Measurements from ENCODE around the gene SAV1. TPM values are rescaled to one million over a fixed set of nuclear protein-coding genes. Genes with fewer than 3 reads are reported as not detected.

Gene SAV1
- polyA plus RNA-seq, 1 of the 3 experiments (the other 2 are of a cell fraction), result 8.9 TPM

- Histone ChIP-seq H3K36me3 (replicated peaks in 1 of 2; ENCODE audit: control insufficient read depth in 1 of 2, insufficient read depth in 2 of 2, low read length in 1 of 2) (peaks cover 12 to 26% of the 10 kb centered on the region in 2 experiments), H3K4me1 (ENCODE audit: control insufficient read depth in 1 of 2, insufficient read depth in 2 of 2, low read depth in 1 of 2, low read length in 1 of 2) (peaks cover 0 to 11% of the 10 kb centered on the region in 2 experiments; a peak in 1 of 4 replicates), H3K4me2 (no peak overlapping the region), H3F3A (replicated peaks; ENCODE audit: insufficient read depth) (peaks cover 9% of the 10 kb centered on the region), H3K9ac (no peak overlapping the region), H3K27ac (ENCODE audit: low read depth in 2 of 2, low read length in 1 of 2) (no peak overlapping the region), H3K4me3 (ENCODE audit: low read depth in 2 of 2, low read length in 1 of 2) (no peak overlapping the region), H3K79me2 (ENCODE audit: insufficient read depth) (0 out of 2 replicates have a peak, but pooled peaks cover 2% of the 10 kb centered on the region), H3K9me2 (no peaks in the 10 kb centered on the region), H3K27me3 (ENCODE audit: insufficient read depth) (no peaks in the 10 kb centered on the region), H3K9me3 (no peaks in the 10 kb centered on the region), H2AFZ (ENCODE audit: low read depth) (no peak overlapping the region), H4K20me1 (ENCODE audit: insufficient read depth) (no peaks in the 10 kb centered on the region)
- ChIA-PET CTCF (no interaction called here), POLR2A (no interaction called here)
- no peak for TF ChIP-seq JUND (IDR thresholded peaks at IDR 0.05)
- no peak for TF ChIP-seq TCF12 (IDR thresholded peaks at IDR 0.05)
- TF ChIP-seq MAX (IDR thresholded peaks at IDR 0.05; ENCODE audit: low read depth), result no peak
- TF ChIP-seq RCOR1 (IDR thresholded peaks at IDR 0.05; ENCODE audit: low read length), result no peak
- no peak for TF ChIP-seq ZBTB33 (IDR thresholded peaks at IDR 0.05; ENCODE audit: borderline replicate concordance, low read depth)
- TF ChIP-seq, protein P1, sequence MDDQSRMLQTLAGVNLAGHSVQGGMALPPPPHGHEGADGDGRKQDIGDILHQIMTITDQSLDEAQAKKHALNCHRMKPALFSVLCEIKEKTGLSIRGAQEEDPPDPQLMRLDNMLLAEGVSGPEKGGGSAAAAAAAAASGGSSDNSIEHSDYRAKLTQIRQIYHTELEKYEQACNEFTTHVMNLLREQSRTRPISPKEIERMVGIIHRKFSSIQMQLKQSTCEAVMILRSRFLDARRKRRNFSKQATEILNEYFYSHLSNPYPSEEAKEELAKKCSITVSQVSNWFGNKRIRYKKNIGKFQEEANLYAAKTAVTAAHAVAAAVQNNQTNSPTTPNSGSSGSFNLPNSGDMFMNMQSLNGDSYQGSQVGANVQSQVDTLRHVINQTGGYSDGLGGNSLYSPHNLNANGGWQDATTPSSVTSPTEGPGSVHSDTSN (IDR thresholded peaks at IDR 0.05), result no peak
- no peak for TF ChIP-seq RFX5 (IDR thresholded peaks at IDR 0.05; ENCODE audit: low read length)
- no peak for TF ChIP-seq RXRA (IDR thresholded peaks at IDR 0.05; ENCODE audit: borderline replicate concordance, low read depth)
- TF ChIP-seq USF2 (IDR thresholded peaks at IDR 0.05; ENCODE audit: borderline replicate concordance, low read depth, low read length), result no peak
- no peak for TF ChIP-seq GABPA (IDR thresholded peaks at IDR 0.05; ENCODE audit: low read depth)
- TF ChIP-seq TAF1 (IDR thresholded peaks at IDR 0.05; ENCODE audit: borderline replicate concordance, low read depth, low read length), result no peak
- no peak for TF ChIP-seq GATA2 (CRISPR knock-in tag; IDR thresholded peaks at IDR 0.05)
- no peak for TF ChIP-seq MXI1 (IDR thresholded peaks at IDR 0.05; ENCODE audit: low read depth, low read length)
- TF ChIP-seq EP300 (IDR thresholded peaks at IDR 0.05; ENCODE audit: borderline replicate concordance in 1 of 2, low read depth in 1 of 2, low read length in 1 of 2), result no peak
- WGBS (ENCODE audit: low lambda C conversion rate), result 94% methylated on average over 1 of the region's 1 CpG
- DNase-seq, result no peak
These were observed 45.1 kb downstream of the SAV1 start for GRCh38 chr14:50622978-50623377.

DNA sequence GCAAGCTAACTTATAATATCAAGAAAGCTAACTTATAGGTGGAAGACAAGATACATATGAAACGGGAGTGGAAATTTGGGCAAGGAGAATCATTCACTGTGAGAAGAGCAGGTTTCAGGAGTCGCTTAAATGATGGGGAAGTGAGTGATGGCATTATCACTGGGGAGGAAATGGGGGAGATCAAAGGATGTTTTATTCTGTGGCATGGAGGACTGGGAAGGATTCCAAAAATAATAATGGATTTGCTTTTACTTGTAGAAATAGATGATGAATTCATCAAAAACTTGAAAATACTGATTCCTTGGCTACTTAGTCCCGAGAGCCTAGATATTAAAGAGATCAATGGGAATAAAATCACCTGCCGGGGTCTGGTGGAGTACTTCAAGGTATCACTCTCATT lies 47.8 kb downstream of the SAV1 start:
- Histone ChIP-seq H3F3A (replicated peaks; ENCODE audit: insufficient read depth) (peaks cover 9% of the 10 kb centered on the region), H3K36me3 (replicated peaks in 1 of 2; ENCODE audit: control insufficient read depth in 1 of 2, insufficient read depth in 2 of 2, low read length in 1 of 2) (peaks cover 15 to 17% of the 10 kb centered on the region in 2 experiments), H4K20me1 (ENCODE audit: insufficient read depth) (no peaks in the 10 kb centered on the region), H3K9me3 (no peaks in the 10 kb centered on the region), H3K4me2 (no peak overlapping the region; the same call in 1 of the 2 replicates), H2AFZ (ENCODE audit: low read depth) (no peak overlapping the region), H3K4me1 (ENCODE audit: control insufficient read depth in 1 of 2, insufficient read depth in 2 of 2, low read depth in 1 of 2, low read length in 1 of 2) (peaks cover 0 to 11% of the 10 kb centered on the region in 2 experiments; a peak in 1 of 4 replicates), H3K9me2 (no peaks in the 10 kb centered on the region), H3K4me3 (ENCODE audit: low read depth in 2 of 2, low read length in 1 of 2) (no peak overlapping the region), H3K27ac (ENCODE audit: low read depth in 2 of 2, low read length in 1 of 2) (peak overlapping the region in 1 of 2 experiments; percentile 3; a peak in 1 of 4 replicates), H3K27me3 (ENCODE audit: insufficient read depth) (no peaks in the 10 kb centered on the region), H3K9ac (no peak overlapping the region), H3K79me2 (ENCODE audit: insufficient read depth) (no peaks in the 10 kb centered on the region)
- WGBS (ENCODE audit: low lambda C conversion rate), result 66% methylated on average over 4 of the region's 4 CpGs
- ChIA-PET CTCF (interaction anchor here (0.8 to 3.2 kb wide), 11 partner anchors 9 to 302 kb away, joined by 3 to 50 read pairs (median 5); no protein-coding TSS in a partner anchor), POLR2A (no interaction called here)
- DNase-seq, result no peak
- TF ChIP-seq FOXM1 (IDR thresholded peaks at IDR 0.05; ENCODE audit: low read depth) (no peak), EP300 (IDR thresholded peaks at IDR 0.05; ENCODE audit: borderline replicate concordance in 1 of 2, low read depth in 1 of 2, low read length in 1 of 2) (peak in 1 of 2 experiments; percentile 32; a peak in 1 of 4 replicates), NFIC (IDR thresholded peaks at IDR 0.05; ENCODE audit: borderline replicate concordance) (peak; percentile 56), JUND (IDR thresholded peaks at IDR 0.05) (0 out of 2 replicates have a peak, but pooled peaks have one; percentile 7), TEAD4 (IDR thresholded peaks at IDR 0.05; ENCODE audit: borderline replicate concordance, insufficient read depth) (no peak)
- TF ChIP-seq, protein P1 (IDR thresholded peaks at IDR 0.05), result peak; percentile 48; the same call in 1 of the 2 replicates

Data from SK-N-SH (cell line).